Measurements from ENCODE around the gene BTNL8. TPM values are rescaled to one million over a fixed set of nuclear protein-coding genes. Genes with fewer than 3 reads are reported as not detected.

The BTNL8 gene, protein sequence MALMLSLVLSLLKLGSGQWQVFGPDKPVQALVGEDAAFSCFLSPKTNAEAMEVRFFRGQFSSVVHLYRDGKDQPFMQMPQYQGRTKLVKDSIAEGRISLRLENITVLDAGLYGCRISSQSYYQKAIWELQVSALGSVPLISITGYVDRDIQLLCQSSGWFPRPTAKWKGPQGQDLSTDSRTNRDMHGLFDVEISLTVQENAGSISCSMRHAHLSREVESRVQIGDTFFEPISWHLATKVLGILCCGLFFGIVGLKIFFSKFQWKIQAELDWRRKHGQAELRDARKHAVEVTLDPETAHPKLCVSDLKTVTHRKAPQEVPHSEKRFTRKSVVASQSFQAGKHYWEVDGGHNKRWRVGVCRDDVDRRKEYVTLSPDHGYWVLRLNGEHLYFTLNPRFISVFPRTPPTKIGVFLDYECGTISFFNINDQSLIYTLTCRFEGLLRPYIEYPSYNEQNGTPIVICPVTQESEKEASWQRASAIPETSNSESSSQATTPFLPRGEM
- not detected in 2 replicates for total RNA-seq

- DNase-seq (ENCODE audit: extremely low read depth, low read depth, low spot score), result no peak
These were observed at the start of gene BTNL8 for GRCh38 chr5:180898621-180899246. Gene BTNL8, plus strand, starts transcription at chr5:180899159. Its CDS starts 152 bp downstream, at chr5:180899311.

DNA sequence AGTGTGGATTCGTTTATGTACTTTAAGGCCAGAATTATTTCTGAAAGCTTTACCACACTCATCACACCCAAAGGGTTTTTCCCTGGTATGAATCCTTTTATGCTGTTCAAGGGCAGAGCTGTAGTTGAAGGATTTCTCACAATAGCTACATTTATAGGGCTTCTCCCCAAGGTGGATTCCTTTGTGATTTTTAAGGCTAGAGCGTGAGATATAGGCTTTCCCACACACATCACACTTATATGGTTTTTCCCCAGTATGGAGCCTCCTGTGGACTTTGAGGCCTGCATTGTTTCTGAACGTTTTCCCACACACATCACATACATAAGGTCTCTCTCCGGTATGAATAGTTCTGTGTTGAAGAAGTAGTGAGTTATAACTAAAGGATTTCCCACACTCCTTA lies 49.1 kb upstream of the BTNL8 start:
- DNase-seq (ENCODE audit: extremely low read depth, low read depth, low spot score), result no peak

GRCh38 chr5:180850434-180851078 lies 48.4 kb upstream of the BTNL8 start:
- DNase-seq (ENCODE audit: extremely low read depth, low read depth, low spot score), result no peak

GRCh38 chr5:180852495-180852894 lies 46.5 kb upstream of the BTNL8 start:
- DNase-seq (ENCODE audit: extremely low read depth, low read depth, low spot score), result no peak

DNA sequence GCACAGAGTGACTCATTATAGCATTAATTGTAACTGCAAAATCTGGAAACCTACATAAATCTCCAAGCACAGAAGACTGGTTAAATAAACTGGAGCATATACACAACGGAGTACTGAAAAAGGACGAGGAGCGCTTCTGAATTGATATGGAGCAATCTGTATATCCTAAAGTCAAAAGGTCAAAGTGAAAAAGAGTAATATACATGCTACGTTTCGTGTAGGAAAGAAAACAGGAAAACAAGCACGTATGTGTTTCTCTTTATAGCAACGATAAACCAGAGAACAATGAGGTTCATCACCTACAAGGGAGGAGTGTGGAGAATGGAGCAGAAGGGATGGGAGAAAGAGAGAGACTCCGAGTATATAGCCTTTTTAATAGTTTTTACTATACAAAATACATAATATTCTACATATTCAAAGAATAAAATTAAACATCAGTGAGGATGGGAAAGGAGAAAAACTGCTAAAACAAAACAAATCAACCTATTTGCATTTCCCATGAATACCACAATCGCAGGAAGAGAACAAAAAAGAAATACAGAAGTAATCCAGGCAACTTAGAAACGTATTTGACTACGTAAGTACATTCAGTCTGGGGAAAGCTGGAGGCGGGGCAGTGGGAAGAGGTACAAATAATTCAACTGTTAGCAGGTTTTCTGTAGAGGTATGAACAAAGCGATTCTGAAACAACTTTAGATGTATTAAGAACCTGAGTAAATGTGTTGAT lies 45.7 kb upstream of the BTNL8 start:
- no peak for DNase-seq (ENCODE audit: extremely low read depth, low read depth, low spot score)

DNA sequence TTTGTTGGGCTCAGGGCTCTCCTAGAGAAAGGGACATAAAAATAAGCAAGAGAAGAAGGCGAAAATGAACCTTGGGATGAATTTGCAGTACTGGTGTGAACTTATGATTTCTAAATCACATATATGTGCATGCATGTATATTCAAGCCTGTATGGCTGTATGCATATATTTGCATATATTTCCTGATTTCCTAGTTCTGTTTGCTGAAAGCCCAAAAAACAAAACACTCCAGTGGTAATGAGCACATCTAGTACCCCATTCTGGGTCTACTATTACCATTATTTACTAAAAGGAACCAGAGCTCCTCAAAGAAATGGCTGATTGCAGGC lies 45.1 kb upstream of the BTNL8 start:
- no peak for DNase-seq (ENCODE audit: extremely low read depth, low read depth, low spot score)

- no peak for DNase-seq (ENCODE audit: extremely low read depth, low read depth, low spot score)
These were observed 40.4 kb upstream of the BTNL8 start for GRCh38 chr5:180858586-180858985.

DNA sequence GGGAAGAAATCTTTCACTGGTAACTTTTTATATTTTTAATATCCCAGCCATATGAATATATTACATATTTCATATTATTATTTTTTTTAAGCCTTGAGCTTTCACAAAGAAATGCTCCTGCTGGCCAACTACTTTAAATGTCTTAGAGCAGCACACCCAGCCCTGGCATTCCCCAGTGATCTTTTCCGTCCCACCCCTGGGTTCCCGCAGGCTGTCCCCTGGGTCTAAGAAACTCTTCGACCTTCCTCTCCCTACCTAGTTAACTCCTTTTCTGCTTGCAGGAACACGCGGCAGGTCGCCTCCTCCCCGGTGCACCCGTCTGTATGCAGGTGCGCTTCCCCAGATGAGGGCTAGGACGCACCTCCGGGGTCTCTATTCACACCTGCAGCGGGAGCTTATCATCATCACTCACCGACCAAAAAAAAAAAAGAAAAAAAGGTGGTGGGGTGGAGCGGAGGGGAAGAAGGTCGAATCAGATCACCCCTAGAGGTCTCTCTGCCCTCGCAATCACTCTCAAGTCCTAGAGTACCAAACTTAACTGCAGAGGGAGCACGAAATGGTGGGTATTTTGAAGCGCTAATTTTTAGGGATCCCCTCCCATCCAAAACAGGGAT lies 38.6 kb upstream of the BTNL8 start:
- no peak for DNase-seq (ENCODE audit: extremely low read depth, low read depth, low spot score)

GRCh38 chr5:180860887-180861822 lies 37.8 kb upstream of the BTNL8 start, which contains the start of gene ZFP62:
Gene ZFP62, minus strand, starts transcription at chr5:180861276. Its CDS starts 57 bp downstream, at chr5:180861219.
- DNase-seq (ENCODE audit: extremely low read depth, low read depth, low spot score), result no peak

DNA sequence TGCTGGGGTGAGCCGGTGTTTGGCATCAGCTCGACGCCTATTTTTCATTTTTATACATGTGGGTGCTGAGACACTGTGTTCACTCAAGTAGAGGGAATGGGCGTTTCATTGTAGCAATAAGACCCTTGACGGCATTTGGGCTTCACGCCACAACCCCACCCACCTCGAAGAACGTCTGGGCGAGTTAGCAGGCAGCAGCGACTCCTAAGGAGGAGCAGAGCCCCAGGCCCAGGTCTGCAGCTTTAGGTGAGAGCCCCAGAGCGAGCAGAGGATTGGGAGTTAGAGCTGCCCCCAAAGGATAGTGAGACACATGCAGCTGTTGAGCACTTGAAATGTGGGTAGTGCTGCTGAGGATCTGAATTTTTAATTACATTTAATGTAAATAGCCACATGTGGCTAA lies 36.3 kb upstream of the BTNL8 start:
- DNase-seq (ENCODE audit: extremely low read depth, low read depth, low spot score), result no peak

GRCh38 chr5:180865981-180866695 lies 32.8 kb upstream of the BTNL8 start:
- no peak for DNase-seq (ENCODE audit: extremely low read depth, low read depth, low spot score)

GRCh38 chr5:180866985-180867384 lies 32.0 kb upstream of the BTNL8 start:
- DNase-seq (ENCODE audit: extremely low read depth, low read depth, low spot score), result no peak

- peak; percentile 57 for DNase-seq (ENCODE audit: extremely low read depth, low read depth, low spot score)
These were observed 30.0 kb upstream of the BTNL8 start for GRCh38 chr5:180868960-180869359.

- DNase-seq (ENCODE audit: extremely low read depth, low read depth, low spot score), result no peak
These were observed 29.4 kb upstream of the BTNL8 start for GRCh38 chr5:180869587-180869986.

- no peak for DNase-seq (ENCODE audit: extremely low read depth, low read depth, low spot score)
These were observed 28.5 kb upstream of the BTNL8 start for GRCh38 chr5:180870276-180871068.

GRCh38 chr5:180872419-180872818 lies 26.5 kb upstream of the BTNL8 start:
- no peak for DNase-seq (ENCODE audit: extremely low read depth, low read depth, low spot score)

GRCh38 chr5:180873615-180874520 lies 25.1 kb upstream of the BTNL8 start:
- no peak for DNase-seq (ENCODE audit: extremely low read depth, low read depth, low spot score)
